Spleen (tissue), 7 donors: Measurements from ENCODE around the gene PTPRN2.

Experiments
- CTCF ChIP-seq, 11 experiments: fragments of 200-600 bp in 7 of 11; fragments of 450-650 bp in 4 of 11; sonication (generic) in 4 of 11; IDR thresholded peaks in 8 of 11; conservative IDR thresholded peaks in 3 of 11; 1 replicate in 7 of 11; 2 replicates in 4 of 11; pipeline versions ENCODE4 v1.4.0 to v1.8.0; 2016 to 2021; ENCODE audit warnings: antibody characterized with exemption in 11 of 11, inconsistent platforms in 4 of 11, mild to moderate bottlenecking in 1 of 11
- POLR2A ChIP-seq, 3 donors: fragments of 450-650 bp; IDR thresholded peaks; one replicate each; pipeline ENCODE4 v1.5.1; 2017; ENCODE audit warnings: antibody characterized with exemption in 3 of 3, mild to moderate bottlenecking in 1 of 3
- POLR2AphosphoS5 ChIP-seq, 3 donors: sonication (generic); formaldehyde crosslinking; IDR thresholded peaks; one replicate each; pipeline ENCODE4 v1.5.1; 2017; ENCODE audit warnings: antibody characterized with exemption in 3 of 3
- donor health status: DM: no; HTN: no; CAD: no; lungs with moderate emphysema.
- donor health status: DM: no; HTN: no; CAD: no.
- donor health status: DM: no; HTN: no; CAD: no.

- TF ChIP-seq CTCF (IDR thresholded peaks at IDR 0.05 in 8 of 11, conservative IDR thresholded peaks at IDR 0.05 in 3 of 11) (no peak), POLR2A (IDR thresholded peaks at IDR 0.05) (no peak), POLR2AphosphoS5 (IDR thresholded peaks at IDR 0.05) (no peak)
These were observed 689.9 kb downstream of the PTPRN2 start for GRCh38 chr7:157897681-157898080.
